Smooth muscle cell (in vitro differentiated cells): ENCODE data around the gene STAU1. TPM values are rescaled to one million over a fixed set of nuclear protein-coding genes. Genes with fewer than 3 reads are reported as not detected.

Experiments
- DNase-seq: peaks from one replicate; lab custom pipeline; 2025; ENCODE audit not compliant: unreplicated experiment; lab: John Stamatoyannopoulos, UW
- H2AFZ ChIP-seq: fragments of 200-600 bp; sonication (generic); 2 replicates; pipeline ENCODE4 v1.6.0; 2016; ENCODE audit warnings: antibody characterized with exemption, low read depth, mild to moderate bottlenecking
- H3F3A ChIP-seq: fragments of 200-600 bp; sonication (generic); 2 replicates; pipeline ENCODE4 v1.6.0; 2017; ENCODE audit warnings: antibody characterized with exemption, low read depth
- H3K27ac ChIP-seq: fragments of 200-600 bp; sonication (generic); 2 replicates; pipeline ENCODE4 v1.5.1; 2016; ENCODE audit warnings: low read depth, mild to moderate bottlenecking
- H3K27me3 ChIP-seq: fragments of 200-600 bp; sonication (generic); 2 replicates; pipeline ENCODE4 v1.6.1; 2016; ENCODE audit warnings: low read depth, mild to moderate bottlenecking
- H3K36me3 ChIP-seq: fragments of 200-600 bp; sonication (generic); 2 replicates; pipeline ENCODE4 v1.5.1; 2016; ENCODE audit warnings: low read depth
- H3K4me1 ChIP-seq: fragments of 200-600 bp; sonication (generic); 2 replicates; pipeline ENCODE4 v1.5.1; 2016; ENCODE audit warnings: low read depth
- H3K4me2 ChIP-seq: fragments of 200-600 bp; sonication (generic); 2 replicates; pipeline ENCODE4 v1.6.0; 2016; ENCODE audit warnings: mild to moderate bottlenecking
- H3K4me3 ChIP-seq: fragments of 200-600 bp; sonication (generic); 2 replicates; pipeline ENCODE4 v1.5.1; 2016; ENCODE audit warnings: mild to moderate bottlenecking
- H3K79me2 ChIP-seq: fragments of 200-600 bp; sonication (generic); 2 replicates; pipeline ENCODE4 v1.6.0; 2016; ENCODE audit warnings: low read depth, mild to moderate bottlenecking
- H3K9ac ChIP-seq: fragments of 200-600 bp; sonication (generic); 2 replicates; pipeline ENCODE4 v1.6.0; 2016; ENCODE audit warnings: low read depth
- H3K9me3 ChIP-seq: fragments of 200-600 bp; sonication (generic); replicated peaks from 2 replicates; pipeline ENCODE4 v1.5.1; 2016; ENCODE audit warnings: low read depth
- H4K20me1 ChIP-seq: fragments of 200-600 bp; sonication (generic); 2 replicates; pipeline ENCODE4 v1.6.0; 2016; ENCODE audit warnings: low read depth
- CTCF ChIP-seq: fragments of 200-600 bp; sonication (generic); IDR thresholded peaks from 2 replicates; pipeline ENCODE4 v1.5.1; 2017; ENCODE audit warnings: borderline replicate concordance, mild to moderate bottlenecking, antibody characterized with exemption; ENCODE audit not compliant: insufficient read depth, poor library complexity, severe bottlenecking
- whole genome bisulfite sequencing: methylation state at CpG from one replicate; pipeline ENCODE4 v1.1.7; 2016; ENCODE audit warnings: low lambda C conversion rate; 5-methylcytosine and 5-hydroxymethylcytosine counted together
- polyA plus RNA-seq: library from polyadenylated mRNA; unstranded; fragments of >200 nt; fragmentation: Nextera tagmentation; extraction: Ambion mirVana; gene quantifications from 2 replicates; pipeline ENCODE4 v1.2.1, GENCODE V29; 2016
- total RNA-seq: library from RNA; depleted of rRNA; stranded (reverse); fragments of >200 nt; gene quantifications from 2 replicates; pipeline ENCODE4 v1.2.3, GENCODE V29; 2014

Gene STAU1
- total and polyA plus RNA-seq, 2 experiments from 2014 or later, result 42.2 to 45.1 TPM

GRCh38 chr20:49132995-49133478 is 55.1 kb downstream of the STAU1 start:
- no peak overlapping the region for H3K4me2 ChIP-seq
- H4K20me1 ChIP-seq, result peaks cover 27% of the 10 kb centered on the region
- H3K4me1 ChIP-seq, result no peaks in the 10 kb centered on the region
- H3K9ac ChIP-seq, result no peak overlapping the region
- H3K9me3 ChIP-seq, result no peaks in the 10 kb centered on the region
- no peak overlapping the region for H2AFZ ChIP-seq
- WGBS, result 73% methylated on average over 5 of the region's 5 CpGs
- H3K79me2 ChIP-seq, result peaks cover 15% of the 10 kb centered on the region
- no peak overlapping the region for H3K27ac ChIP-seq
- TF ChIP-seq CTCF, result peak; percentile 50
- no peak for DNase-seq
- H3F3A ChIP-seq, result no peaks in the 10 kb centered on the region
- H3K27me3 ChIP-seq, result no peaks in the 10 kb centered on the region
- H3K4me3 ChIP-seq, result no peak overlapping the region
- H3K36me3 ChIP-seq, result no peaks in the 10 kb centered on the region

- no peak for DNase-seq
- H2AFZ ChIP-seq, result no peak overlapping the region
- no peak overlapping the region for H3K4me2 ChIP-seq
- 97% methylated on average over 10 of the region's 10 CpGs for WGBS
- H3K27me3 ChIP-seq, result no peaks in the 10 kb centered on the region
- H4K20me1 ChIP-seq, result peaks cover 3% of the 10 kb centered on the region
- H3K27ac ChIP-seq, result no peak overlapping the region
- H3K79me2 ChIP-seq, result peaks cover 5% of the 10 kb centered on the region
- H3F3A ChIP-seq, result no peaks in the 10 kb centered on the region
- no peak for TF ChIP-seq CTCF
- peaks cover 8% of the 10 kb centered on the region for H3K36me3 ChIP-seq
- H3K4me1 ChIP-seq, result no peaks in the 10 kb centered on the region
- H3K9ac ChIP-seq, result no peak overlapping the region
- H3K9me3 ChIP-seq, result no peaks in the 10 kb centered on the region
- no peak overlapping the region for H3K4me3 ChIP-seq
Measured at GRCh38 chr20:49123982-49124381, 64.2 kb downstream of the STAU1 start.

- H3K36me3 ChIP-seq, result peaks cover 18% of the 10 kb centered on the region
- no peak overlapping the region for H2AFZ ChIP-seq
Measured at GRCh38 chr20:49122920-49123319, 65.2 kb downstream of the STAU1 start.

More at GRCh38 chr20:49122920-49123319, 65.2 kb downstream of the STAU1 start:
- Histone ChIP-seq H3F3A (no peaks in the 10 kb centered on the region), H3K27ac (no peak overlapping the region), H3K4me1 (no peaks in the 10 kb centered on the region), H3K4me3 (no peak overlapping the region), H4K20me1 (peaks cover 6% of the 10 kb centered on the region), H3K79me2 (peaks cover 5% of the 10 kb centered on the region), H3K4me2 (no peak overlapping the region), H3K9me3 (no peaks in the 10 kb centered on the region), H3K27me3 (no peaks in the 10 kb centered on the region), H3K9ac (no peak overlapping the region)
- no peak for DNase-seq
- WGBS, result 96% methylated on average over 13 of the region's 13 CpGs
- no peak for TF ChIP-seq CTCF
